HepG2 (cell line): ENCODE measurements around the gene PAIP1. TPM values are rescaled to one million over a fixed set of nuclear protein-coding genes. Genes with fewer than 3 reads are reported as not detected.
"Not testable (repeated sequence)": the region's sequence is repeated elsewhere in the genome, so short reads cannot be mapped to it uniquely, and the experiment has no call there.

Source experiments
- ATAC-seq: fragments of 200-7000 bp; cut with Tn5 transposase; 3 replicates; pipeline ENCODE4 v1.9.1; 2020; ENCODE audit warnings: mild to moderate bottlenecking, moderate library complexity
- BruUV-seq: library from RNA; stranded (reverse); fragments of 400-500 nt; replicated peaks from 2 replicates; lab custom pipeline; 2021; lab: Mats Ljungman, UMichigan
- CTCF ChIA-PET: fragments of 300-600 bp; formaldehyde crosslinking; extraction: SDS; loops from one replicate; lab custom pipeline; 2021; ENCODE audit warnings: low total read pairs, inconsistent platforms, low intra/inter-chr PET ratio; lab: Yijun Ruan, JAX
- POLR2A ChIA-PET: fragments of 350-600 bp; sonication (Branson Sonifier 250); formaldehyde crosslinking; loops from one replicate; lab custom pipeline; 2020; ENCODE audit warnings: antibody characterized with exemption, inconsistent platforms; lab: Yijun Ruan, JAX
- DNase-seq: peaks from one replicate; pipeline ENCODE4 v3.0.0-alpha.2; 2015; ENCODE audit warnings: low spot score
- FAIRE-seq: peaks from 3 replicates; lab custom pipeline; 2011; peaks lifted over from hg19 to GRCh38; lab: Jason Lieb, UNC
- H2AFZ ChIP-seq: one replicate; pipeline ENCODE4 v1.6.1; 2011; ENCODE audit warnings: low read length, inconsistent platforms
- H3K27ac ChIP-seq: fragments of 300-600 bp; 3 replicates; pipeline ENCODE4 v1.8.0; 2011; ENCODE audit warnings: mixed run types, mild to moderate bottlenecking, mixed read lengths, low read length, inconsistent platforms; ENCODE audit not compliant: insufficient read depth; ENCODE audit errors: extremely low read length
- H3K27me3 ChIP-seq, 2 experiments: fragments of 200-600 bp in 1 of 2; 2 replicates in 1 of 2; 3 replicates in 1 of 2; pipeline versions ENCODE4 v1.6.0 to v1.8.0; 2011; ENCODE audit warnings: low read length in 2 of 2, mild to moderate bottlenecking in 2 of 2, moderate library complexity in 2 of 2, inconsistent platforms in 1 of 2; ENCODE audit not compliant: insufficient read depth in 2 of 2, control insufficient read depth in 1 of 2
- H3K36me3 ChIP-seq, 2 experiments: fragments of 200-600 bp in 1 of 2; replicated peaks in 1 of 2; 2 replicates in 1 of 2; 3 replicates in 1 of 2; pipeline versions ENCODE4 v1.5.1 to v1.8.0; 2011; ENCODE audit warnings: low read length in 2 of 2, inconsistent platforms in 1 of 2; ENCODE audit not compliant: insufficient read depth in 2 of 2, control insufficient read depth in 1 of 2
- H3K4me1 ChIP-seq: 2 replicates; pipeline ENCODE4 v1.5.1; 2012; ENCODE audit warnings: low read length, inconsistent platforms; ENCODE audit not compliant: insufficient read depth
- H3K4me2 ChIP-seq: 2 replicates; pipeline ENCODE4 v1.6.0; 2011; ENCODE audit warnings: low read depth, low read length, inconsistent platforms
- H3K4me3 ChIP-seq, 3 experiments: fragments of 200-600 bp in 1 of 3; sonication (generic), shearing (Covaris generic) in 1 of 3; replicated peaks in 1 of 3; 2 replicates each; pipeline ENCODE4 v1.5.1; 2011 to 2016; ENCODE audit warnings: low read length in 3 of 3, inconsistent platforms in 2 of 3, low read depth in 2 of 3, mild to moderate bottlenecking in 2 of 3, control low read depth in 1 of 3, mixed read lengths in 1 of 3; ENCODE audit not compliant: insufficient read depth in 1 of 3
- H3K79me2 ChIP-seq: one replicate; pipeline ENCODE4 v1.6.1; 2011; ENCODE audit warnings: low read length, inconsistent platforms; ENCODE audit not compliant: insufficient read depth
- H3K9ac ChIP-seq: 2 replicates; pipeline ENCODE4 v1.6.0; 2011; ENCODE audit warnings: mild to moderate bottlenecking, low read depth, low read length, inconsistent platforms; ENCODE audit not compliant: insufficient read depth
- H3K9me3 ChIP-seq: 2 replicates; pipeline ENCODE4 v1.5.1; 2012; ENCODE audit warnings: mild to moderate bottlenecking, low read length
- H4K20me1 ChIP-seq: 2 replicates; pipeline ENCODE4 v1.6.0; 2011; ENCODE audit warnings: inconsistent platforms, mild to moderate bottlenecking, low read length, moderate library complexity; ENCODE audit not compliant: insufficient read depth
- FOXO1 ChIP-seq: sonication (generic); formaldehyde crosslinking; IDR thresholded peaks from 2 replicates; pipeline ENCODE4 v1.4.0; 2020; ENCODE audit warnings: missing genetic modification reagents
- MTA1 ChIP-seq: sonication (generic); formaldehyde crosslinking; IDR thresholded peaks from 2 replicates; pipeline ENCODE4 v1.4.0; 2020; ENCODE audit warnings: missing genetic modification reagents, mild to moderate bottlenecking, borderline replicate concordance
- NFYB ChIP-seq: sonication (generic); formaldehyde crosslinking; IDR thresholded peaks from 2 replicates; pipeline ENCODE4 v1.4.0; 2020; ENCODE audit warnings: missing genetic modification reagents
- NR1H2 ChIP-seq: sonication (generic); formaldehyde crosslinking; IDR thresholded peaks from 2 replicates; pipeline ENCODE4 v1.8.1; 2022; ENCODE audit warnings: low read depth, missing genetic modification reagents, borderline replicate concordance
- SP4 ChIP-seq: sonication (generic); formaldehyde crosslinking; IDR thresholded peaks from 2 replicates; pipeline ENCODE4 v1.8.1; 2023; ENCODE audit warnings: mild to moderate bottlenecking, missing genetic modification reagents
- ZIK1 ChIP-seq: sonication (generic); formaldehyde crosslinking; IDR thresholded peaks from 2 replicates; pipeline ENCODE4 v1.5.0; 2020; ENCODE audit warnings: mild to moderate bottlenecking, low read depth, missing genetic modification reagents, borderline replicate concordance
- ZNF556 ChIP-seq: sonication (generic); formaldehyde crosslinking; IDR thresholded peaks from 2 replicates; pipeline ENCODE4 v1.4.0; 2020; ENCODE audit warnings: mild to moderate bottlenecking, missing genetic modification reagents, borderline replicate concordance
- WGBS: methylation state at CpG from one replicate; pipeline ENCODE4 v1.1.6; 2017; ENCODE audit warnings: low lambda C conversion rate; 5-methylcytosine and 5-hydroxymethylcytosine counted together
- in situ Hi-C: cut with HindIII; loops from 2 replicates; pipeline ENCODE4 v1.10.0; 2017; ENCODE audit warnings: low pct_unique_long_range_greater_than_20kb; ENCODE audit not compliant: extremely low pct_ligation_motif_present
- intact Hi-C: fragments of 100-400 bp; cut with micrococcal nuclease; formaldehyde crosslinking; loops from one replicate; pipeline ENCODE4 v1.10.0; 2022; ENCODE audit not compliant: unreplicated experiment
- polyA plus RNA-seq, 8 experiments: library from polyadenylated mRNA; depleted of rRNA in 3 of 8; stranded (reverse) in 7 of 8; unstranded in 1 of 8; fragments of >200 nt; fragmentation: Illumina TruSeq in 4 of 8; extraction: Trizol in 4 of 8; gene quantifications; 2 replicates each; pipeline versions ENCODE4 v1.2.1 to v1.2.3, GENCODE V29; 2011 to 2016; ENCODE audit warnings: low read depth in 4 of 8, missing spikeins in 1 of 8, mixed read lengths in 1 of 8; ENCODE audit not compliant: insufficient read depth in 1 of 8
- total RNA-seq, 5 experiments: library from RNA; depleted of rRNA; stranded (reverse); fragments of >200 nt; fragmentation: Illumina TruSeq; extraction: Trizol; gene quantifications; 2 replicates each; pipeline ENCODE4 v1.2.3, GENCODE V29; 2016; ENCODE audit warnings: low read depth in 1 of 5
- TF ChIP-seq, protein P1 (sequence below): IDR thresholded peaks from 2 replicates; pipeline ENCODE4 v1.6.1; 2016; ENCODE audit warnings: low read depth, control low read depth
- TF ChIP-seq, protein P2 (sequence below): sonication (generic); formaldehyde crosslinking; IDR thresholded peaks from 2 replicates; pipeline ENCODE4; 2020; ENCODE audit warnings: missing genetic modification reagents, mild to moderate bottlenecking, borderline replicate concordance
- TF ChIP-seq, protein P3 (sequence below): sonication (generic); formaldehyde crosslinking; conservative IDR thresholded peaks from 2 replicates; pipeline ENCODE4 v1.8.0; 2022; ENCODE audit warnings: low read depth, missing genetic modification reagents

Gene PAIP1
- total and polyA plus RNA-seq, 2 of the 13 experiments (the other 11 are each of a cell fraction or from before 2014, with no cell fraction given), result 96.6 to 116 TPM

DNA sequence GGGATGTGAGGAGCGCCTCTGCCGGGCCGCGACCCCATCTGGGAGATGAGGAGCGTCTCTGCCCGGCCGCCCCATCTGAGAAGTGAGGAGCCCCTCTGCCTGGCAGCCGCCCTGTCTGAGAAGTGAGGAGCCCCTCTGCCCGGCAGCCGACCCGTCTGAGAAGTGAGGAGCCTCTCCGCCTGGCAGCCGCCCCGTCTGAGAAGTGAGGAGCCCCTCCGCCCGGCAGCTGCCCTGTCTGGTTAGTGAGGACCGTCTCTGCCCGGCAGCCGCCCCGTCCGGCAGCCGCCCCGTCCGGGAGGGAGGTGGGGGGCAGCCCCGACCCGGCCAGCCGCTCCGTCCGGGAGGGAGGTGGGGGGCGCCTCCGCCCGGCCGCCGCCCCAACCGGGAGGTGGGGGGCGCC lies 45.8 kb downstream of the PAIP1 start:
- DNase-seq, H2AFZ ChIP-seq, H3K4me2 ChIP-seq, BruUV-seq, CTCF ChIA-PET, FAIRE-seq, POLR2A ChIA-PET, in situ Hi-C loops, intact Hi-C loops, H3K9ac ChIP-seq, H3K27me3 ChIP-seq, H3K36me3 ChIP-seq, ATAC-seq, H4K20me1 ChIP-seq, H3K4me3 ChIP-seq, H3K9me3 ChIP-seq, H3K27ac ChIP-seq: not testable (repeated sequence)
- peaks cover 21% of the 10 kb centered on the region for H3K79me2 ChIP-seq
- 100% methylated on average over 10 of the region's 36 CpGs for WGBS
- H3K4me1 ChIP-seq, result peaks cover 27% of the 10 kb centered on the region

DNA sequence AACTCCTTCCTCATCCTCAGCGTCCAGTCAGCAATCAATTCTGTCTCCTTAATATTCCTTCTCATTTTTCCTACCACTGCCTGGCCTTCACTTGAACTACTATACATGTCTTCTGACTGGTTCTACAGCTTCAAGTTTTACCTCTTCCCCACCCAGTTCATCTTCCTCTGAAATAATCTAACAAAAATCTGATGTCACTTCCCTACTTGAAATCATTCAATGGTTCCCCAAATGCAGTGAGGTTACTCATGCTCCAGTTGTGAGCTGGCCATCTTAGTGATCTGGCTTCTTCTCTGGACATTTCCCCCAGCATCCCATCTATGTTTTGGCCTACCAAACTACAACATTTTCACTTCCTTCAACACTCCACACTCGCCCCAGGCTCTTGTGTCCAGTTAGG lies 58.3 kb downstream of the PAIP1 start:
- H3K4me1 ChIP-seq, result no peaks in the 10 kb centered on the region
- H2AFZ ChIP-seq, result no peak overlapping the region
- ChIA-PET POLR2A (no interaction called here), CTCF (no interaction called here)
- no peak for FAIRE-seq
- H3K27ac ChIP-seq, result no peak overlapping the region
- intact Hi-C loops, result no loop called here
- DNase-seq, result no peak
- BruUV-seq, result no TSS peak
- no peak for ATAC-seq
- peaks cover 0 to 8% of the 10 kb centered on the region in 2 experiments; a peak in 3 of 5 replicates for H3K36me3 ChIP-seq
- WGBS, result 97% methylated on average over 2 of the region's 2 CpGs
- H3K79me2 ChIP-seq, result no peaks in the 10 kb centered on the region
- in situ Hi-C loops, result no loop called here
- no peak overlapping the region for H3K9ac ChIP-seq
- no peaks in the 10 kb centered on the region for H3K9me3 ChIP-seq
- no peaks in the 10 kb centered on the region for H3K27me3 ChIP-seq
- H3K4me3 ChIP-seq, result no peak overlapping the region
- H3K4me2 ChIP-seq, result no peak overlapping the region
- no peaks in the 10 kb centered on the region for H4K20me1 ChIP-seq
- TF ChIP-seq, protein P1, sequence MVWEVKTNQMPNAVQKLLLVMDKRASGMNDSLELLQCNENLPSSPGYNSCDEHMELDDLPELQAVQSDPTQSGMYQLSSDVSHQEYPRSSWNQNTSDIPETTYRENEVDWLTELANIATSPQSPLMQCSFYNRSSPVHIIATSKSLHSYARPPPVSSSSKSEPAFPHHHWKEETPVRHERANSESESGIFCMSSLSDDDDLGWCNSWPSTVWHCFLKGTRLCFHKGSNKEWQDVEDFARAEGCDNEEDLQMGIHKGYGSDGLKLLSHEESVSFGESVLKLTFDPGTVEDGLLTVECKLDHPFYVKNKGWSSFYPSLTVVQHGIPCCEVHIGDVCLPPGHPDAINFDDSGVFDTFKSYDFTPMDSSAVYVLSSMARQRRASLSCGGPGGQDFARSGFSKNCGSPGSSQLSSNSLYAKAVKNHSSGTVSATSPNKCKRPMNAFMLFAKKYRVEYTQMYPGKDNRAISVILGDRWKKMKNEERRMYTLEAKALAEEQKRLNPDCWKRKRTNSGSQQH, result no peak
- TF ChIP-seq ZIK1, result no peak
- no peak for TF ChIP-seq SP4 (CRISPR knock-in tag)
- TF ChIP-seq MTA1 (CRISPR knock-in tag), result no peak
- TF ChIP-seq, protein P2, sequence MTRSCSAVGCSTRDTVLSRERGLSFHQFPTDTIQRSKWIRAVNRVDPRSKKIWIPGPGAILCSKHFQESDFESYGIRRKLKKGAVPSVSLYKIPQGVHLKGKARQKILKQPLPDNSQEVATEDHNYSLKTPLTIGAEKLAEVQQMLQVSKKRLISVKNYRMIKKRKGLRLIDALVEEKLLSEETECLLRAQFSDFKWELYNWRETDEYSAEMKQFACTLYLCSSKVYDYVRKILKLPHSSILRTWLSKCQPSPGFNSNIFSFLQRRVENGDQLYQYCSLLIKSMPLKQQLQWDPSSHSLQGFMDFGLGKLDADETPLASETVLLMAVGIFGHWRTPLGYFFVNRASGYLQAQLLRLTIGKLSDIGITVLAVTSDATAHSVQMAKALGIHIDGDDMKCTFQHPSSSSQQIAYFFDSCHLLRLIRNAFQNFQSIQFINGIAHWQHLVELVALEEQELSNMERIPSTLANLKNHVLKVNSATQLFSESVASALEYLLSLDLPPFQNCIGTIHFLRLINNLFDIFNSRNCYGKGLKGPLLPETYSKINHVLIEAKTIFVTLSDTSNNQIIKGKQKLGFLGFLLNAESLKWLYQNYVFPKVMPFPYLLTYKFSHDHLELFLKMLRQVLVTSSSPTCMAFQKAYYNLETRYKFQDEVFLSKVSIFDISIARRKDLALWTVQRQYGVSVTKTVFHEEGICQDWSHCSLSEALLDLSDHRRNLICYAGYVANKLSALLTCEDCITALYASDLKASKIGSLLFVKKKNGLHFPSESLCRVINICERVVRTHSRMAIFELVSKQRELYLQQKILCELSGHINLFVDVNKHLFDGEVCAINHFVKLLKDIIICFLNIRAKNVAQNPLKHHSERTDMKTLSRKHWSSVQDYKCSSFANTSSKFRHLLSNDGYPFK (CRISPR knock-in tag), result no peak
- no peak for TF ChIP-seq FOXO1
- TF ChIP-seq, protein P3, sequence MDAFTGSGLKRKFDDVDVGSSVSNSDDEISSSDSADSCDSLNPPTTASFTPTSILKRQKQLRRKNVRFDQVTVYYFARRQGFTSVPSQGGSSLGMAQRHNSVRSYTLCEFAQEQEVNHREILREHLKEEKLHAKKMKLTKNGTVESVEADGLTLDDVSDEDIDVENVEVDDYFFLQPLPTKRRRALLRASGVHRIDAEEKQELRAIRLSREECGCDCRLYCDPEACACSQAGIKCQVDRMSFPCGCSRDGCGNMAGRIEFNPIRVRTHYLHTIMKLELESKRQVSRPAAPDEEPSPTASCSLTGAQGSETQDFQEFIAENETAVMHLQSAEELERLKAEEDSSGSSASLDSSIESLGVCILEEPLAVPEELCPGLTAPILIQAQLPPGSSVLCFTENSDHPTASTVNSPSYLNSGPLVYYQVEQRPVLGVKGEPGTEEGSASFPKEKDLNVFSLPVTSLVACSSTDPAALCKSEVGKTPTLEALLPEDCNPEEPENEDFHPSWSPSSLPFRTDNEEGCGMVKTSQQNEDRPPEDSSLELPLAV (CRISPR knock-in tag), result no peak
- TF ChIP-seq NR1H2 (CRISPR knock-in tag), result no peak
- no peak for TF ChIP-seq NFYB (CRISPR knock-in tag)
- no peak for TF ChIP-seq ZNF556 (CRISPR knock-in tag)
